GM12872 (cell line): ENCODE measurements around the gene RNPEPL1.

ENCODE experiments used
- CTCF ChIP-seq: IDR thresholded peaks from 3 replicates; pipeline ENCODE4 v1.5.1; 2011; ENCODE audit warnings: low read depth, mild to moderate bottlenecking, low read length, moderate library complexity; ENCODE audit not compliant: insufficient read depth

Gene RNPEPL1

GRCh38 chr2:240604291-240604938, 36.1 kb downstream of the RNPEPL1 start:
- TF ChIP-seq CTCF = peak; percentile 66

- no peak for TF ChIP-seq CTCF
These were observed 36.8 kb downstream of the RNPEPL1 start for GRCh38 chr2:240604939-240605716.

DNA sequence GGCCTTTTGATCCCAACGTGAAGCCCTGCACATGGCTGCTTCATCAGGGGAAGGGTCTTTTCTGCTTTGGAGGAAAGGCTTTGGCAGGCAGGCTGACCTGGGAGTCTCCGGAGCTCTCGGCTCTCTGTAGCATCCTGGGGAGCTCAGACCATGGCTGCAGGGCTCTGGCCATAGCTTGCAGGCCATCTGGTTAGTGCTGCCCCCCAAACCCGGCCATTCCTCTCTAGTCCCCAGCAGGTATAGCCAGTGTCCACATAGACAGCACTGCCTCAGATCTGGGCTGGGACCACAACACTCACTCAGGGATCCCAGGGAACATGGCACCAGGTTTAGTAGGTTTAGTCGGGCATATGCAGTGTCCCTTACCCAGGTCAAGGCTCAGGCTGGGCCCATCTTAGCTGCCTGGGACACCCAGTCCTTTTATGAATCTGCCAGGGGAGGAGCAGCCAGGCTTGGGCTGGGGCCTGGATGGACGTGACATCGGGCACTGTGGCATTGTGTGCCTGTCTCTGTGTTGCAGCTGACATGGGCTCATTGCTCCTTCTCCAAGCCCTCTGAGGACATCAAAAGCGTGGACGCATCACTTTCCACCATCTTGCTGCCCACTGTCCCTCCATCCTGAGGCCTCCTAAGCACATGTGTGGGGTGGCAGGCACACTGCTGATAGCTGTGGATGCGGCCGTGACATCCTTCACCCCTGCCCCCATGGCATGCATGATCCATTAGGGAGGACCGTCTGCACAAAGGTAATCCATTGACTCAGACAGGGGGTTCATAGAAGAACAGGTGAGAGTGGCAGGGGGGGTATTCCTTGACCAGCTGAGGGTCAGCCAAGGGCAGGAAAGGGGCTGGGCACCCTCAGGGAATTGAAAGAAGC, 37.8 kb downstream of the RNPEPL1 start:
- no peak for TF ChIP-seq CTCF

DNA sequence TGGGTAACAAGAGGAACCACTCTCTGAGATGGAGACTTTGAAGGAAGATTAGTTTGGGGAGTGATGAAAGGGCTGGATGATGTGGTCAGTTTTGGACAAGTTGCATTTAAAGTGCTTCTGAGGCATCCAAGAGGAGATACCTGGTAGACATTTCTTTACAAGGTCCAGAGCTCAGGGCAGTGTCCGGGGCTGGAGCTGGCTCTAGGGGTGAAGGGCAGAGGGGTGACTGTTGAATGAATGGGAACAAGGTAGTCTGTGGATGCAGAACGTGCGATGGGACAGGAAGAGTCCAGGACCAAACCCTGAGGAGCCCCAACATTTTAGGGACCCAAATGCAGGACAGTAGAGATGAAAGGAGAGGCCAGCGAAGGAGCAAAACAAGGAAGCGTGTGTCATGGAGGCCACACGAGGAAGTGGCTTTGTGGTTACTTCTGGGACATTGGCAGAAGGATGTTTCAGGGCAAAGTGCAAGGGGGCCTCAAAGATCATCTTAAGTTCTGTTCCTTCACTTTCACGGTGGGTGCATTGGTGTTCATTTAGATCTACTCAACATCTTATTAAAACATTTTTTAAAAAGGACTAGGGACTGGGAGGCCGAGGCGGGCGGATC, 43.4 kb downstream of the RNPEPL1 start:
- no peak for TF ChIP-seq CTCF

DNA sequence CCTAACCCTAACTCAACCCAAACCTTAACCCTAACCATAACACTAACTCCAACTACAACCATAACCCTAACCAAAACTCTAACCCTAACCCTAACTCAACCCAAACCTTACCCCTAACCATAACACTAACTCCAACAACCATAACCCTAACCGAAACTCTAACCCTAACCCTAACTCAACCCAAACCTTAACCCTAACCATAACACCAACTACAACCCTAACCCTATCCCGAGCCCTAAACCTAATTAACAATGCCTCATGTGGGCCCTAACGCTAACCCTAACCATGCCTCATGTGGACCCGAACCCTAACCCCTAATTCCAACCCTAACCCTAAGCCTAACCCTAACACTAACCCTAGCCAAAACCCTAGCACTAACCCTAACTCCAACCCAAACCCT, 45.5 kb downstream of the RNPEPL1 start:
- TF ChIP-seq CTCF = no peak

DNA sequence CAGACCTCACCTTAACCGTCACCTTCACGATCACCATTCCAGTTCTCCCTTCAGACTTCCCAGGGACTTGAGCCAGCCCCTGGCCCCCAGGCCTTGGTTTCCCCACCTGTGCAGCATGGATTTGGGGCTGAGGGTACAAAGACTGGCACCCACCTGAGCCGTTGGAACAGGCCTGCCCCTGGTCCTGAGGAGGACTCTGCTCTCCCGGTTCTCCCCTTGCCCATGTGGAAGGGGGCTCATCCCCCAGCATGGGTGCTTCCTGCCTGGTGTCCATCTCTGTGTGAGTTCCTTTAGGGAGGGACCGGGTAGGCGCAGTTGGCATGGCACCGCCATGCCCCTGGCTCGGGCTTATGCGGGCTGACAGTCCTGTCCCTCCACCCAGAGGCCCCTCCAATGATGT, 46.1 kb downstream of the RNPEPL1 start:
- TF ChIP-seq CTCF = no peak

- no peak for TF ChIP-seq CTCF
These were observed 47.1 kb downstream of the RNPEPL1 start for GRCh38 chr2:240615396-240615795.
